ACC112 (cell line): ENCODE data around the gene ADCY10.
"Not testable (repeated sequence)": the region's sequence is repeated elsewhere in the genome, so short reads cannot be mapped to it uniquely, and the experiment has no call there.

Experiments
- H2AFZ ChIP-seq: fragments of 200-600 bp; sonication (generic); one replicate; pipeline ENCODE4 v1.6.0; 2017; ENCODE audit warnings: antibody characterized with exemption, low read length; ENCODE audit not compliant: unreplicated experiment
- H3K27ac ChIP-seq: fragments of 200-600 bp; sonication (generic); 2 replicates; pipeline ENCODE4 v1.5.1; 2014; ENCODE audit warnings: low read depth, mild to moderate bottlenecking, antibody characterized with exemption, low read length, moderate library complexity
- H3K27me3 ChIP-seq: fragments of 200-600 bp; sonication (generic); 2 replicates; pipeline ENCODE4 v1.6.1; 2014; ENCODE audit warnings: mild to moderate bottlenecking, antibody characterized with exemption, low read length, moderate library complexity, mixed read lengths; ENCODE audit not compliant: insufficient read depth
- H3K36me3 ChIP-seq: fragments of 200-600 bp; sonication (generic); 2 replicates; pipeline ENCODE4 v1.6.1; 2016; ENCODE audit warnings: mild to moderate bottlenecking, antibody characterized with exemption, low read length, moderate library complexity, mixed read lengths; ENCODE audit not compliant: insufficient read depth
- H3K4me1 ChIP-seq: fragments of 200-600 bp; sonication (generic); one replicate; pipeline ENCODE4 v1.6.1; 2016; ENCODE audit warnings: low read length, mixed read lengths; ENCODE audit not compliant: insufficient read depth, unreplicated experiment, control insufficient read depth
- H3K4me3 ChIP-seq: fragments of 200-600 bp; sonication (generic); 2 replicates; pipeline ENCODE4 v1.5.1; 2014; ENCODE audit warnings: mild to moderate bottlenecking, low read depth, low read length
- H3K79me2 ChIP-seq: fragments of 200-600 bp; sonication (generic); one replicate; pipeline ENCODE4 v1.6.0; 2016; ENCODE audit warnings: low read length; ENCODE audit not compliant: control insufficient read depth, unreplicated experiment, insufficient read depth

ADCY10 gene

GRCh38 chr1:167854184-167854583 lies 59.8 kb downstream of the ADCY10 start:
- no peaks in the 10 kb centered on the region for H3K79me2 ChIP-seq
- no peak overlapping the region for H3K27ac ChIP-seq
- H3K27me3 ChIP-seq, result no peaks in the 10 kb centered on the region
- no peaks in the 10 kb centered on the region for H3K36me3 ChIP-seq
- no peaks in the 10 kb centered on the region for H3K4me1 ChIP-seq
- no peak overlapping the region for H3K4me3 ChIP-seq
- no peak overlapping the region for H2AFZ ChIP-seq

DNA sequence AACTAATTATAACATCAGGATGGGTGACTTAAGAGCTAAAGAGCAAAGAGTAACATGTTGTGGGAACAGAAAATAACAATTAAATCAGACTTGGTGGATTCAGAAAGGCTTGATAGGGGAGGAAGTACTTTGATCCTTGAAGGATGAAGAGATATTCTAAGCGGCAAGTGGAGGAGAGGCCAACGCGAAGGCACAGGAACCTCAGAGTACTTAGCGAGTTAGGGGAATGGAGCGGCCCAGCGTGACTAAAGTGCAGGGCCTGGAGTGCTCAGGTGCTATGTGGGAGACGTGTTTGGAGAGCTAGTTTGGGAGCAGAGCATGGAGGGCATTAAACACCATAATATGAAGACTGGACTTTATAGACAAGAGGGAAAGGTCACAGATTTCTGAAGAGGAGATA lies 64.3 kb downstream of the ADCY10 start:
- Histone ChIP-seq H2AFZ (no peak overlapping the region), H3K27ac (no peak overlapping the region), H3K79me2 (no peaks in the 10 kb centered on the region), H3K4me1 (no peaks in the 10 kb centered on the region), H3K27me3 (no peaks in the 10 kb centered on the region), H3K4me3 (no peak overlapping the region), H3K36me3 (no peaks in the 10 kb centered on the region)

GRCh38 chr1:167842872-167843271 lies 71.1 kb downstream of the ADCY10 start:
- no peak overlapping the region for H3K4me3 ChIP-seq
- H2AFZ ChIP-seq, result no peak overlapping the region
- H3K36me3 ChIP-seq, result no peaks in the 10 kb centered on the region
- H3K4me1 ChIP-seq, result no peaks in the 10 kb centered on the region
- no peaks in the 10 kb centered on the region for H3K27me3 ChIP-seq
- no peaks in the 10 kb centered on the region for H3K79me2 ChIP-seq
- no peak overlapping the region for H3K27ac ChIP-seq

DNA sequence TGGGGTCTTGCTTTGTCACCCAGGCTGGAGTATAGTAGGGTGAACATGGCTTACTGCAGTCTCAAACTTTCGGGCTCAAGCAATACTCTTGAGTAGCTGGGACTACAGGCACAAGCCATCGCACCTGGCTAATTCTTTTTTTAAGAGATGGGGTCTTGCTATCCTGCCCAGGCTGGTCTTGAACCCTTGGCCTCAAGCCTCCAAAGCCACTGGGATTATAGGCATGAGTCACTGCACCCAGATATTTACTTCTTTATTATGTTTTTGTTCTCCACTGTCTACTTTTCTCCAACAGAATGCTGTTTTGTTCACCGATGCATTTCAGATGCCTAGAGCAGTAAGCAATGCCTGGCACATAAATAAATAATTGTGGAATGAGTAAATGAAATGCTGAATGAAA lies 72.4 kb downstream of the ADCY10 start:
- Histone ChIP-seq H2AFZ (no peak overlapping the region), H3K27me3 (no peaks in the 10 kb centered on the region), H3K4me3 (no peak overlapping the region), H3K27ac (no peak overlapping the region), H3K79me2 (no peaks in the 10 kb centered on the region), H3K36me3 (no peaks in the 10 kb centered on the region), H3K4me1 (no peaks in the 10 kb centered on the region)

DNA sequence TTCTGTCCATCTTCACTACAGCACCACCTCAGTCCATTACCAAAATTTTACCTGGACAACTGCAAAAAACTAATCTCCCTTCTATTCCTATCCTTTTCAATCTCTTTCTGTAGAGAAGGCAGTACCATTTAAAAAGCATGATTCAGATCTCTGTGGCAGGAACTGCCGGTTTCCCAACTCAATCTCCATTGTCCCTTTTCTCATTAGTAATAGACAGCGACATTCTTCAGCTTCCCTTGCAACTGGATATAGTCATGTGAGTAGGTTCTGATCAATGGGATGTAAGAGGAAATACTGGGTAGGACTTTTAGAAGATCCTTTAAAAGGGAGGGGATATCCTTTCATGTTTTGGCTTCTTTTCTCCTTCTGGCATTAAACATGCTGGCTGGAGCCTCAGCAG lies 74.9 kb downstream of the ADCY10 start:
- Histone ChIP-seq H3K36me3 (no peaks in the 10 kb centered on the region), H3K4me3 (no peak overlapping the region), H2AFZ (no peak overlapping the region), H3K27me3 (no peaks in the 10 kb centered on the region), H3K79me2 (no peaks in the 10 kb centered on the region), H3K27ac (no peak overlapping the region), H3K4me1 (no peaks in the 10 kb centered on the region)

GRCh38 chr1:167837326-167837725 lies 76.6 kb downstream of the ADCY10 start:
- Histone ChIP-seq H3K4me3 (no peak overlapping the region), H3K27me3 (no peaks in the 10 kb centered on the region), H3K27ac (no peak overlapping the region), H3K36me3 (no peaks in the 10 kb centered on the region), H3K4me1 (no peaks in the 10 kb centered on the region), H2AFZ (no peak overlapping the region), H3K79me2 (no peaks in the 10 kb centered on the region)

DNA sequence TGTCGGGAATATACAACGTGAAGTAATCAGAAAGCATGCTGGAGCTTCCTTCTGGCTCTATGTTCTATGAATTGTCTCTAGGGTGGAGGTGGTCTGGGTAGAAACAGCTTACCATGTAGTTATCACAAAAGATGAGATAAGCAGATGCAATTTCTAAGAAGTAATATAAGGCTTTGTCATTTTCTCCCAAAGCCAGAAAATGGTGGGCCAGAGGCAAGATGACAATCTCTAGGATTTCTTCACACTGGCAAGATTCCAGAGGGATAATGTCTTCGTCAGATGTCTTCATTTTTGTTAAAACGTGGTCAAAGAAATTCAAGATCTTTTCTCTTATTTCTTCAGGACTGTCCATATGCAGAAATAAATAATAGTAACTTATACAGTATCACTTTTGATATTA lies 77.7 kb downstream of the ADCY10 start:
- Histone ChIP-seq H2AFZ (no peak overlapping the region), H3K36me3 (no peaks in the 10 kb centered on the region), H3K79me2 (no peaks in the 10 kb centered on the region), H3K4me1 (no peaks in the 10 kb centered on the region), H3K27me3 (no peaks in the 10 kb centered on the region), H3K4me3 (no peak overlapping the region), H3K27ac (no peak overlapping the region)

GRCh38 chr1:167833904-167834303 lies 80.0 kb downstream of the ADCY10 start:
- Histone ChIP-seq H3K36me3 (no peaks in the 10 kb centered on the region), H3K27me3 (no peaks in the 10 kb centered on the region), H3K4me1 (peaks cover 5% of the 10 kb centered on the region), H2AFZ (no peak overlapping the region), H3K4me3 (no peak overlapping the region), H3K27ac (no peak overlapping the region), H3K79me2 (no peaks in the 10 kb centered on the region)

- H2AFZ ChIP-seq, result no peak overlapping the region
- no peak overlapping the region for H3K27ac ChIP-seq
Measured at GRCh38 chr1:167832693-167833092, 81.2 kb downstream of the ADCY10 start.

DNA sequence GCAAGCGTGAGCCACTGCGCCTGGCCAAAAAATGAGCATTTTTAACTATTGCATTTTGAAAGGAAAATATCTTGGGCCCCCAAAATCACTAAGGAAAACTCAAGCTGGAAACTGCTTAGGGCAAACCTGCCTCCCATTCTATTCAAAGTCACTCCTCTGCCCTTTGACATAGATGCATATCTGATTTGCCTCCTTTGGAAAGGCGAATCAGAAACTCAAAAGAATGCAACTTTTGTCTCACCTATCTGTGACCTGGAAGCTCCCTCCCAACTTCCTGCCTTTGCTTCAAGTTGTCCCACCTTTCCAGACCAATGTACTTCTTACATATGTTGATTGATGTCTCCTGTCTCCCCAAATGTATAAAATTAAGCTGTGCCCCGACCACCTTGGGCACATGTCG lies 83.3 kb downstream of the ADCY10 start:
- not testable (repeated sequence) for H2AFZ ChIP-seq, H3K79me2 ChIP-seq, H3K27me3 ChIP-seq, H3K4me1 ChIP-seq, H3K36me3 ChIP-seq, H3K27ac ChIP-seq, H3K4me3 ChIP-seq

More at GRCh38 chr1:167832693-167833092, 81.2 kb downstream of the ADCY10 start:
- no peaks in the 10 kb centered on the region for H3K27me3 ChIP-seq
- H3K79me2 ChIP-seq, result no peaks in the 10 kb centered on the region
- no peak overlapping the region for H3K4me3 ChIP-seq
- H3K4me1 ChIP-seq, result peaks cover 5% of the 10 kb centered on the region
- no peaks in the 10 kb centered on the region for H3K36me3 ChIP-seq

- H2AFZ ChIP-seq, result no peak overlapping the region
- H3K4me3 ChIP-seq, result no peak overlapping the region
Measured at GRCh38 chr1:167829868-167830267, 84.1 kb downstream of the ADCY10 start.

More at GRCh38 chr1:167829868-167830267, 84.1 kb downstream of the ADCY10 start:
- H3K4me1 ChIP-seq, result peaks cover 9% of the 10 kb centered on the region
- H3K27me3 ChIP-seq, result no peaks in the 10 kb centered on the region
- H3K79me2 ChIP-seq, result no peaks in the 10 kb centered on the region
- no peaks in the 10 kb centered on the region for H3K36me3 ChIP-seq
- H3K27ac ChIP-seq, result no peak overlapping the region
